ENCODE data around the gene MRPL10.

DNA sequence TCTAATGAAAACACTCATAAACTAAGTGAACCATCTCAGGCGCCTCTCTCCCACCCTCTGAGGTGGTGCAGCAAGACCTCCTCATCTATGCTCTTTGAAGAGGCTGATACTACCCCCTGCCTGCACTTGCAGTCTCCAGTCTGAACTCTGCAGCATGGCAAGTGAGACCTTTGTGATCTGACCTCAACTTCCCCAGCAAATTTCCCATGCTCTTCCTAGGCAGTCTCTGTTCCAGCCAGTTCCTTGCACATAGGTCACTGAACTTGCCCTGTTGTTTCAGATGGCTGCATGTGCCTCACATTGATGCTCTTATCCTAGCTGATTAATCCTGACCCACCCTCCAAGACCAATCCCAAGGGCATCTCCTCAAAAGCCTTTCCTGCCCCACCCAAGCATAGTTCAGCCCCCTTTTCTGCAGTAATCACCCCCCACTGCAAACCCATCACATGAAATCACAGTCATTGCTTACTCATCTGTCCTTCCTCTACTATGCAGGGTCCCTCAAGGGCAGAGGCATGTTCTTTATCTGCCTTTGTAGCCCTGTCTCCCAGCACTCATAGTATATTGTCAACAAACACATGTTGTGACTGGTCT is 56.3 kb downstream of the MRPL10 start:
- no peak for TF ChIP-seq POLR2AphosphoS5 (IDR thresholded peaks at IDR 0.05; ENCODE audit: low read depth)
- TF ChIP-seq, protein P1, sequence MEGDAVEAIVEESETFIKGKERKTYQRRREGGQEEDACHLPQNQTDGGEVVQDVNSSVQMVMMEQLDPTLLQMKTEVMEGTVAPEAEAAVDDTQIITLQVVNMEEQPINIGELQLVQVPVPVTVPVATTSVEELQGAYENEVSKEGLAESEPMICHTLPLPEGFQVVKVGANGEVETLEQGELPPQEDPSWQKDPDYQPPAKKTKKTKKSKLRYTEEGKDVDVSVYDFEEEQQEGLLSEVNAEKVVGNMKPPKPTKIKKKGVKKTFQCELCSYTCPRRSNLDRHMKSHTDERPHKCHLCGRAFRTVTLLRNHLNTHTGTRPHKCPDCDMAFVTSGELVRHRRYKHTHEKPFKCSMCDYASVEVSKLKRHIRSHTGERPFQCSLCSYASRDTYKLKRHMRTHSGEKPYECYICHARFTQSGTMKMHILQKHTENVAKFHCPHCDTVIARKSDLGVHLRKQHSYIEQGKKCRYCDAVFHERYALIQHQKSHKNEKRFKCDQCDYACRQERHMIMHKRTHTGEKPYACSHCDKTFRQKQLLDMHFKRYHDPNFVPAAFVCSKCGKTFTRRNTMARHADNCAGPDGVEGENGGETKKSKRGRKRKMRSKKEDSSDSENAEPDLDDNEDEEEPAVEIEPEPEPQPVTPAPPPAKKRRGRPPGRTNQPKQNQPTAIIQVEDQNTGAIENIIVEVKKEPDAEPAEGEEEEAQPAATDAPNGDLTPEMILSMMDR (IDR thresholded peaks at IDR 0.05; ENCODE audit: insufficient read depth, low read length) = no peak
